GM21717 (cell line): ENCODE results near the gene ACOT8.

Source experiments
- ATAC-seq: cut with Tn5 transposase; IDR thresholded peaks from one replicate; pipeline ENCODE4 v1.9.1; 2021; ENCODE audit warnings: mild to moderate bottlenecking, moderate library complexity; ENCODE audit not compliant: unreplicated experiment

Gene ACOT8

DNA sequence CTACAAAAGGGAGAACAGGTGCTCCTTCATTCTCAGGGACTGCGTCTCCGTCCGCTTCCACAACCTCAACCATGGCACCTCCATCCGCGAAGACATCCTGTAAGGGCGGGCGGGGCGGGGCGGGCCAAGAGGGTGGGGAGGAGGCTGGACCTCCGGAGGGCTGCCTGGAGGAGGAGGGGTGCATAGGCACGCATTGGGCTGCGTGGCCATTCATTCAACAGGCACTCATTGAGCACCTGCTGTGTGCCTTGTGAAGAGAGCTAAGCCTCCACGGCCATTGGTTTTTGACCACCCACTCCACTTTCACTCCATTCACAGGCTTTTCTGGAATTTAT, 657 bp upstream of the ACOT8 start:
- ATAC-seq, result peak; percentile 28

GRCh38 chr20:45853484-45853883, 3.7 kb downstream of the ACOT8 start:
- no peak for ATAC-seq

- no peak for ATAC-seq
Measured at GRCh38 chr20:45852326-45852725, 4.9 kb downstream of the ACOT8 start.

DNA sequence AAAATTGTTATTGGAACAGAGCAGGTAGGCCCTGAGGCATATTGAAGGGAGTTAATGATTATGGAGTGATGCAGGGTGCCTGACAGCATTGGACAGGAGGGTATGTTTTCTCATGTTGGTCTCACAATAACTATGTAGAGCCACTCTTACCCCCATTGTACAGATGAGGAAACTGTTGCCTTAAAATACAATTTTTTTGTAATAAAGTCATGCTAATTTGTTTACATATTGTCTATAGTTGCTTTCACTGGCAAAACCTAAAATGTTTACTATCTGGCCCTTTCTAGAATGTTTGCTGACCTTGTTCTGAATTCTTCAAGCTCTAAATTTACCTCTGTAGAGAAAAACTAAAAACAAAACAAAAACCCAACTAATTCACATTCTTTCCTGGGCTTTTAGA, 5.7 kb downstream of the ACOT8 start:
- ATAC-seq, result no peak

DNA sequence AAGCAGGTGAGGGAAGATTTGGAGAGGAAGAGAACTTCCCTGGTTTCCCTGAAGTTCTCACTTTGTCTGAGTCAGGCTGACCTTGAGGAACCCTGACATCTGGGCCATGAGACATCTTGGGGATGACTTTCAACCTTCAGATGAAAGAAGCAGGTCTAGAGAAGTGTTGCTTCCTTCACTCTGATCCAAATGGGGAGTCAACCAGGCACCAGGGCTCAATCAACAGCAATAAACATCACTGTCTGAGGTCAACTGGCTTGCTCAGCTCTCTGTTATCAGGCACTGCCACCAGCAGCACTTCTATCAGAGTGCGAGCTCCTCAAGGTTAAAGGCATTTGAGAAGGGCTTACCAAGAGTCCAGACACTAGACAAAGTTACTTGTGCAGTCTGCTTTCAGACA, 6.3 kb downstream of the ACOT8 start:
- no peak for ATAC-seq

- ATAC-seq, result no peak
Measured at GRCh38 chr20:45850238-45850637, 7.0 kb downstream of the ACOT8 start.

DNA sequence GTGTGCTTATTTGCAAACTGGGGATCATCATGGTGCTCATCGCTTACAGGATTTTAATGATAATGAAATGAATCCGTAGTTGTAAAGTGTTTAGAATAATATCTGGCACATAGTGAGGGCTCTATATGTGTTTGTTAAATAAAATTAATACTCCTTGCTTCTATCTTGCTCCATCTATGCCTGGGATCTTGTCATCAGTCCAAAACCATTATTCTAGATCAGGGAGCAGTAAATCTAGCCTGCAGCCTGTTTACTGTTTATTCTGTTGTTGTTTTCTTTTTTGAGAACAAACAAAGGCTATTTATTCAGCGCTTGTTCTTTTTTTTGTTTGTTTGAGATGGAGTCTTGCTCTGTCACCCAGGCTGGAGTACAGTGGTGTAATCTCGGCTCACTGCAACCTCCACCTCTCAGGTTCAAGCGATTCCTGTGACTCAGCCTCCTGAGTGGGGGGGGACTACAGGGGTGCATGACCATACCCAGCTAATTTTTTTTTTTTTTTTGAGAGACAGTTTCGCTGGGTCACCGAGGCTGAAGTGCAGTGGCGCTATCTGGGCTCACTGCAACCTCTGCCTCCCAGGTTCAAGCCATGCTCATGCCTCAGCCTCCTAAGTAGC, 8.1 kb downstream of the ACOT8 start:
- ATAC-seq, result no peak

DNA sequence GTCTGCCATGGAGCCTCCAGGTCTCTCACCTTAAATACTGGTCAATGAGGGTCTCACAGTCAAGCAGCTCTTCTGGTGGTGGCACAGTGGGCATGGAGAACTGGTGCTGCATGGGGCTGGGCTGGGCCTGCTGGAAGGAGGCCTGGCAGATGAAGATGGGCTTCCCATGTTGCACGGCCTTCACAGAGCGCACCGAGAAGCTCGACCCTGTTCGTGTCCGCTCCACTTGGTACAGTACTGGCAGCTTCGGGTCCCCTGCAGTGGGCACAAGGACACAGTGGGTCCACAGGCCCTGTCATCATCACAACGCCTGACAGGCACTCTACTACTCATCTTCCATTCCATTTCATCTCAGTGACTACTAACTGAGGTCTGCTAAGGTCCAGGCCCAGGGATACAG, 8.8 kb downstream of the ACOT8 start:
- no peak for ATAC-seq

DNA sequence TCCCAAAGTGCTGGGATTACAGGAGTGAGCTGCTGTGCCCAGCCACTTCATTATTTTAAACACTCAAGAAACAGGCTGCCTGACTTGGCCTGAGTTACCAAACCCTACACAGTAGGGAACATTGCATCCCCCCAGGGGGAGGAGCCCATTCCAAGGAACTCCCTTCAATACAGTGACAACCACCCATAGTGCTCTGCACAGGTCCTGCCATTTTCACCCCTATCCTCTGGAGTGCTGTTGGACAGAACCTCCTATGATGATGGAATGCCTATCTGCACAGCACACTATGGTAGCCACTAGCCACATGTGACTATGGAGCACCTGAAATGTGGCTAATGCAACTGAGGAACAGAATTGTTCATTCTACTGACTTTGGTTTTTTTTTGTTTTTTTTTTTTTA, 11.7 kb downstream of the ACOT8 start:
- ATAC-seq, result no peak

GRCh38 chr20:45843506-45843905, 13.7 kb downstream of the ACOT8 start:
- no peak for ATAC-seq

DNA sequence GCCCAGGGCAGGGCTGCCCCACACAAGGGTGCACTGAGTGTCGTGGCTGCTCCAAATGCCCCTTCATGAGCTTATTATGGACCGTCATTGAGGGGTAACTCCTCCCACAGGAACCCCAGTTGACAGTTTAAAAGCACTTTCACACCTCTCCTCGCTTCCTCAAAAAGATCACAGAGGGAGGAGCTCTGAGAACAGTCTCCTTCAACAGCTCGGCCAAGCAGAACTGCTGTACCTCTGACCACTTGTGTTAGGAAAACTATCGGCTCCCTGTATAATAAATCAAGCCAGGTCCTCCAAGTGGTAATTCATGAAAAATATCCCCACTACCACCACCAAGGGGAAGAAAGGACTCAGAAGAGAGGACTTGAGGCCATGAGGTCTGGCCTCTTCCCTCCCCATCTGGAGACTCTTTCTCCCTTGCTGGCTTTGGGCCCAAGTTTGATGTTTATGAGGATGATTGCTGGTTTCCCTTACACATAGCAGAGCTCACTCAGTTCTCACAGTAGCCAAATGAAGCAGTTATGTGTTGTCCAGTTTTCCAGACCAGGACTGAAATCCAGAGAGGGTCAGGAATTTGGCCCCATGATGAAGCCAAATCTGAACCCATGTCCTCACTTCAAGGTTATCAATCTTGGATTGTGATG, 14.9 kb downstream of the ACOT8 start:
- ATAC-seq, result no peak

GRCh38 chr20:45841407-45842129, 15.6 kb downstream of the ACOT8 start:
- no peak for ATAC-seq

- ATAC-seq, result no peak
Measured at GRCh38 chr20:45840700-45841198, 16.4 kb downstream of the ACOT8 start.

DNA sequence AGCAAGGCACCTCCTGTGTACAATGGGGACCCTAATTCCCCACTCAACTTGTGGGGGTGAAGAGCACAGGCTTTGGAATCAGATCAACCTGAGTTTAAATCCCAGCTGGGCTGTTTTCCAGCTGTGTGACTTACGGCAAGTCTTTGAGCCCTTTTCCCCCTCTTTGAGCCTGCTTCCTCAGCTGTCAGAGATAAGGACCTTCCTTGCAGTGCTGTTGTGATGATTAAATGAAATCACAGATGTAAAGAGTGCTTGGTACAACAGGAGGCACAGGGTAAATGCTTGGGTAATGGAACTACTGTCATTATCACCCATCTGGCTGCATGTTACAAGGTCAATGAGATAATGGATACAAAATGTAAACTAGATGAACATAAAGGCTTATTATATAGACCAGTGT, 20.4 kb downstream of the ACOT8 start:
- no peak for ATAC-seq

GRCh38 chr20:45835825-45836224, 21.4 kb downstream of the ACOT8 start:
- no peak for ATAC-seq

DNA sequence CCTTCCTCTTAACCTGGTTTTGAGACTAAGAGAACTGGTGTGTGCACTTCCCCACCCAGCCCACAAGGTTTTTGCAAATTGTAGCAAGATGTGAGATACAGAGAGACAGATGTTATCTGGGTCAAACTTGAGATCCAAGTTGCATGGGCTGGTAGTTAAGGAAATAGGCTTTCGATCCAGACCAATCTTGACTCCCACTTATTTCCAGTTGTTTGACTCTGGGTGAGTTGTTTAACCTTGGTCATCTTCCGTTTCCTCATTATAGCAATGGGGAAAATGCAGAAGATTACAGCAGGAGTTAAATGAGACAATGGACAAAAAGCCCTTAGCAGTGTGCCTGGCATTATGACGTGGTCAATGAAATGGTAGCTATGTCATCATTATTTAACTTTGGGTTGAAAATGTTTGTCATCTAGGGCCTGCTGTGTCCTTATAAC, 21.8 kb downstream of the ACOT8 start:
- ATAC-seq, result no peak

GRCh38 chr20:45834797-45835161, 22.4 kb downstream of the ACOT8 start:
- ATAC-seq, result no peak

DNA sequence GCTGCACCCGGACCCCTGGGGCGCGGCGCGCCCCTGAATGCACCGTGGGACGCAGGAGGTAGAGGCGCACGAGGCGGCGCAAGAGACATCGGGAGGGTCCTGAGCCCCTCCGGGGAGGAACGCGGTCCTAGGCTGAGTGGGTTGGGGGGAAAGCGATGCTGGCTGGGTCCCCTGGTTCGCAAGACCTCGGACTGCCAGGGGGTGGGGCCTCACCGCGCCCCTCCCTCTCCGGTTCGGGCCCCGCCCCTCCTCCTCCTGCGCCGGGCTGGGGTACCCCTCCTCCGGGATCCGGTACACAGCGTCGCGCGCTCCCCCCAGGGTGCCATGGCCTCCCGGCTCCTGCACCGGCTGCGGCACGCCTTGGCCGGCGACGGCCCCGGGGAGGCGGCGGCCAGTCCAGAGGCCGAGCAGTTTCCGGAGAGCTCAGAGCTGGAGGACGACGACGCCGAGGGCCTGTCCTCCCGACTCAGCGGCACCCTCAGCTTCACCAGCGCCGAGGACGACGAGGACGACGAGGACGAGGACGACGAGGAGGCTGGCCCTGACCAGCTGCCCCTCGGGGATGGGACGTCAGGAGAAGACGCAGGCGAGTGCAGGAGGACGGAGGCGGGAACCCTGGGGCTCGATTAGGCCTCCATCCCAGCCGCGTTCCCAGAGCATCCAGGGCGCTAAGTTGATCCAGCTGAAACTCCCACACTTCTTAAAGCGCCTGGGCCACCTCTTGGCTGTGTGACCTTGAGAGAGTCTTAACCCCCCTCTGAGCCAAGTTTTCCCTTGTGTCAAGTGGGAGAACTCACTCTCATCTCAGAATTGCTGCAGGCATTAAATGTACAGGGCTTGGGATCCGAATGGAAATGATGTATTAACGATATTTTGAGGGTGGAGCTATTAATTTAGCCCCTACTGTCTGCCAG, 23.1 kb downstream of the ACOT8 start:
- peak; percentile 52 for ATAC-seq

DNA sequence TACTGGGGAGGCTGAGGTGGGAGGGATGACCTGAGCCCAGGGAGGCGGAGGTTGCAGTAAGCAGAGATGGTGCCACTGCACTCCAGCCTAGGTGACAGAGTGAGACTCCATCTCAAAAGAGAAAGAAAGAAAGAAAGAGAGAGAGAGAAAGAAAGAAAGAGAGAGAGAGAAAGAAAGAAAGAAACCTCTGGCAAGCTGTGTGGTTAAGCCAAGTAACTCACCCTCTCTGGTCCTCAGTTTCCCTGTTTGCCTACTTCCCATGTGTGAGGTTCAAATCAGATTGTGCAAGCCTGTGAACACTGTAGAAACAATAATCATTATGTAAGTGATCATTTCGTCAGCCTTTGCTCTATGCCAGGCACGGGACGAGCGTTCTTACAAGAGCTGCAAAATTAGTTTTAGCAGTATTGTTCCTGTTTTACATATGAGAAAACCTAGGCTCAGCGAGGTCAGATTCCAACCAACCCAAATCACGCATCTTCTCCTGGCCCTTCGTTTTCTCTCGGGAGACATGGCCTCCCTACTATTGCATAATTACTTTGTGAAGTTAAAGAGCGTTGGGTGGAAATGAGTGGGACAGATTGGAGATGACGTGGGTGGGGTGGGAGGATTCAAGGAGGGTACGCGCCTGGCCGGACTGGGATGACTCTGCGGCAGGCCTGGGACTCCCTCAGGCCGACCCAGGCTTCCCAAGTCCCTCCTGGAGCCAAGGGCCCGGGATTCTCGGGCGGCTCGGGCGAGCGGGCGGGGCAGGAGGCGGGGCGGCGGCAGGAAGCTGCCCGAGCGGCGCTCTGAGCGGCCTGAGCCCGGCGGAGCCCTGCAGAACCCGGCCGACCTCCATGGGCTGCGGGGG, 23.9 kb downstream of the ACOT8 start, which contains the start of gene SNX21:
TSS of gene SNX21 (plus strand) at position 770 of the 853 bp plus-strand sequence. CDS start 121 bp downstream, outside the sequence.
- ATAC-seq, result peak; percentile 50

GRCh38 chr20:45832619-45833018, 24.6 kb downstream of the ACOT8 start:
- ATAC-seq, result no peak
